Breast epithelium (tissue), 4 donors: ENCODE measurements around the gene NCDN. TPM values are rescaled to one million over a fixed set of nuclear protein-coding genes. Genes with fewer than 3 reads are reported as not detected.
A peak's percentile ranks its signal among the peaks of the same experiment; 100 is the strongest.

ENCODE experiments used
- DNase-seq, 2 donors: peaks; one replicate each; pipeline ENCODE4 v3.0.0-alpha.2; 2019; ENCODE audit warnings: low spot score in 2 of 2
- H3K27ac ChIP-seq, 2 donors: fragments of 200-600 bp; sonication (generic) in 1 of 2; one replicate each; pipeline ENCODE4 v1.5.1; 2016 to 2019; ENCODE audit warnings: mild to moderate bottlenecking in 1 of 2
- H3K27me3 ChIP-seq, 2 donors: fragments of 200-600 bp; sonication (generic) in 1 of 2; one replicate each; pipeline versions ENCODE4 v1.5.1 to v1.6.0; 2017 to 2019; ENCODE audit warnings: control low read depth in 1 of 2, mild to moderate bottlenecking in 1 of 2
- H3K36me3 ChIP-seq: fragments of 200-600 bp; one replicate; pipeline ENCODE4 v1.5.1; 2019
- H3K4me1 ChIP-seq, 2 donors: fragments of 200-600 bp; sonication (generic); one replicate each; pipeline ENCODE4 v1.5.1; 2016 to 2019; ENCODE audit warnings: control low read depth in 1 of 2
- H3K4me3 ChIP-seq, 3 donors: fragments of 200-600 bp; sonication (generic); 1 replicate in 2 of 3; 2 replicates in 1 of 3; pipeline ENCODE4 v1.5.1; 2016 to 2019; ENCODE audit warnings: mild to moderate bottlenecking in 3 of 3, moderate library complexity in 2 of 3
- H3K9me3 ChIP-seq, 2 donors: fragments of 200-600 bp; sonication (generic) in 1 of 2; one replicate each; pipeline ENCODE4 v1.5.1; 2016 to 2019; ENCODE audit warnings: control low read depth in 1 of 2
- POLR2A ChIP-seq: fragments of 450-650 bp; IDR thresholded peaks from one replicate; pipeline ENCODE4 v1.6.1; 2016; ENCODE audit warnings: antibody characterized with exemption, mild to moderate bottlenecking, moderate library complexity
- POLR2AphosphoS5 ChIP-seq, 3 donors: sonication (generic); formaldehyde crosslinking; IDR thresholded peaks; one replicate each; pipeline ENCODE4 v1.6.1; 2017; ENCODE audit warnings: antibody characterized with exemption in 3 of 3
- intact Hi-C: fragments of 100-400 bp; cut with DNase I; formaldehyde crosslinking; loops from one replicate; pipeline ENCODE4 v1.15.1; 2023; ENCODE audit warnings: low total_unique reads
- total RNA-seq, 3 donors: library from RNA; depleted of rRNA; stranded (reverse); fragments of >200 nt; gene quantifications; one replicate each; pipeline ENCODE4 v1.1.0, GENCODE V29; 2016
- TF ChIP-seq, protein P1 (sequence below), 3 donors: fragments of 450-650 bp; IDR thresholded peaks; one replicate each; pipeline ENCODE4 v1.5.1; 2016 to 2017; ENCODE audit warnings: antibody characterized with exemption in 3 of 3, mild to moderate bottlenecking in 3 of 3, moderate library complexity in 3 of 3

NCDN gene
- total RNA-seq, 3 donors from 2014 or later = 9.9 to 22.3 (median 16.2) TPM

DNA sequence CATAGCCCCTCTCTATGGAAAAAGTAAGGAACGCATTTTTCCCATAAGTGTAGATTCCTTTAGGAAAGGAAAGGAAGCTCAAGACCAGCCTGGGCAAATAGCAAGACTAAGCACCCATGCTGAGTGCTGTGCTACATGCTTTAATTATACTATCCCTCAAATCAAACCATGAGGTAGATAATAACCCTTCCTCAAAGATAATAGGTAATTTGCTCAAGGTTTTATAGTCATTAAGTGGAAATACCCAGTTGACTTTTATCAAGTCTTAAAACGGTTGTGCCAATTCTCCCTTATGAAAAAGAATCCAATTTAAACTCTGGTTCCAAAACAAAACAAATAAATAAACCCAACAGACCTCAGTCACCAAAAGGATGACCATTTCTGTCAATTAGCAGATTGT is 3.7 kb upstream of the NCDN start:
- no peak overlapping the region for H3K4me3 ChIP-seq
- no peak for TF ChIP-seq POLR2A
- TF ChIP-seq, protein P1, sequence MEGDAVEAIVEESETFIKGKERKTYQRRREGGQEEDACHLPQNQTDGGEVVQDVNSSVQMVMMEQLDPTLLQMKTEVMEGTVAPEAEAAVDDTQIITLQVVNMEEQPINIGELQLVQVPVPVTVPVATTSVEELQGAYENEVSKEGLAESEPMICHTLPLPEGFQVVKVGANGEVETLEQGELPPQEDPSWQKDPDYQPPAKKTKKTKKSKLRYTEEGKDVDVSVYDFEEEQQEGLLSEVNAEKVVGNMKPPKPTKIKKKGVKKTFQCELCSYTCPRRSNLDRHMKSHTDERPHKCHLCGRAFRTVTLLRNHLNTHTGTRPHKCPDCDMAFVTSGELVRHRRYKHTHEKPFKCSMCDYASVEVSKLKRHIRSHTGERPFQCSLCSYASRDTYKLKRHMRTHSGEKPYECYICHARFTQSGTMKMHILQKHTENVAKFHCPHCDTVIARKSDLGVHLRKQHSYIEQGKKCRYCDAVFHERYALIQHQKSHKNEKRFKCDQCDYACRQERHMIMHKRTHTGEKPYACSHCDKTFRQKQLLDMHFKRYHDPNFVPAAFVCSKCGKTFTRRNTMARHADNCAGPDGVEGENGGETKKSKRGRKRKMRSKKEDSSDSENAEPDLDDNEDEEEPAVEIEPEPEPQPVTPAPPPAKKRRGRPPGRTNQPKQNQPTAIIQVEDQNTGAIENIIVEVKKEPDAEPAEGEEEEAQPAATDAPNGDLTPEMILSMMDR (IDR thresholded peaks at IDR 0.05) = no peak
- no peak for TF ChIP-seq POLR2AphosphoS5 (IDR thresholded peaks at IDR 0.05)
- peak overlapping the region; percentile 20 to 33 for H3K27ac ChIP-seq
- DNase-seq = no peak
- peaks cover 0 to 26% of the 10 kb centered on the region in 2 donors for H3K4me1 ChIP-seq
- H3K9me3 ChIP-seq = no peaks in the 10 kb centered on the region
- intact Hi-C loops = no loop called here
- H3K36me3 ChIP-seq = no peaks in the 10 kb centered on the region
- H3K27me3 ChIP-seq = no peaks in the 10 kb centered on the region

DNA sequence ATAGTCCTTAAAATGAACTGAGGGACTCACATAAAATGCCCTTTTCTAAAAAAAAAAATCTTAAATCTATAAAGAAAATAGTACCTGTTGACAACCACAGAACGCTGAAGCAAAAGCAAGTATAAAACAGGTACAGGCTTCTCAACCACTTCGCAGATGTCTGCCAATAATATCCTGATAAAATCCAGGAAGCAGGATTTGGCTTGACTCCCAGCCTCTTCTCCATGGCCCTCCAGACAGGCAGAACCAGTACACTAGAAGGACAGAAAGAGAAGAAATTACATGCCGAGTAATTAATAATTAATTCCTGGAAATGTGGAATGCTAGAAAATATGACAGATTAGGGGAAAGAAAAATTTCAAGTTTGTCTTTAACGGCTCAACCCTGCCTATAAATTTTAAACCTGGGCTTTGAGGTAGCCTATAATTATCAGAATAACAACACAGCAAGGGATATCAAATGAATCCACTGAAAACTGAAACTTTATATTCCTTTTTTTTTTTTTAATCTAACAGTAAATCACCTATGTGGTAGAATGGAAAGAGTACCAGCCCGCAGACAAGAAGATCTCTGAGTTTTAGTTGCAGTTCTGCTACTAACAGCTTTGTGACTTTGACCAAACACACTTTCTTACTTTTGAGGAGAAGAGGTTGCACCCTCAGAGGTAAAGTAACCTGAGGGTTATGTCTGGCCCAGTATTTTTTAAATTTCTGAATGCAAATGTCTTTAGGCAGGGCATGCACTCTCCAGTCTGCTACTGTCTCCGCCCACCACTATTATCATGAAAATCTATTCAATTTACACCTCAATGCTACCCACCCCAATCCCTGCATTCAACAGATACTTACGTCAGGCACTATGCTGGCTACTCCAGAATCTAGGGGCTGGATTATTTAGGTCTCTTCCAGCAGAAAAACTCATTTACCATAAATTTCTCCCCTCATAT is 3.1 kb upstream of the NCDN start:
- Histone ChIP-seq H3K4me1 (peaks cover 0 to 26% of the 10 kb centered on the region in 2 donors), H3K27me3 (no peaks in the 10 kb centered on the region), H3K27ac (peak overlapping the region in 1 of 2 donors; percentile 33), H3K9me3 (no peaks in the 10 kb centered on the region), H3K36me3 (no peaks in the 10 kb centered on the region), H3K4me3 (no peak overlapping the region)
- DNase-seq = peak in 1 of 2 donors; percentile 66
- TF ChIP-seq POLR2A (no peak), POLR2AphosphoS5 (IDR thresholded peaks at IDR 0.05) (no peak)
- TF ChIP-seq, protein P1 (IDR thresholded peaks at IDR 0.05) = no peak
- intact Hi-C loops = no loop called here

DNA sequence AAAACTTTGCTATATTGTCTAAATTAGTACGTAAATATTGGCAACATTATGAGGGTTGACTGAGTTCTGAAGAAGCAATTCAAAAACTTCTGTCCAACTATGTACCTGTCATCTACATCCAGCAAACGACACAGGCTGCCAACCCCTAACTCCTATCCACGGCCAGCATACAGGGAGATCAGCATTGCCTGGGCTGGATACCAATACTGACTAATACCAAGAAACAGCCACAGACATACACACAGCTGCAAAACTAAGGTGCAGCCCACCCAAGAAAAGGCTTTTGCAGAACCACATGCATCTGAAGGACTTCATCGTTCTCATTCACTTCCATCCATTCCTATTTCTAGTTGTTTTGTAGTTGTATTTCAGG is 2.4 kb upstream of the NCDN start:
- no peak for DNase-seq
- no peaks in the 10 kb centered on the region for H3K9me3 ChIP-seq
- no peaks in the 10 kb centered on the region for H3K36me3 ChIP-seq
- H3K27me3 ChIP-seq = no peaks in the 10 kb centered on the region
- intact Hi-C loops = no loop called here
- no peak overlapping the region for H3K4me3 ChIP-seq
- peaks cover 0 to 26% of the 10 kb centered on the region in 2 donors for H3K4me1 ChIP-seq
- TF ChIP-seq POLR2AphosphoS5 (IDR thresholded peaks at IDR 0.05) = no peak
- TF ChIP-seq, protein P1 (IDR thresholded peaks at IDR 0.05) = no peak
- TF ChIP-seq POLR2A = no peak
- no peak overlapping the region for H3K27ac ChIP-seq

GRCh38 chr1:35555601-35556477 is 1.8 kb upstream of the NCDN start:
- H3K27ac ChIP-seq = peak overlapping the region in 1 of 2 donors; percentile 99
- intact Hi-C loops = no loop called here
- H3K27me3 ChIP-seq = no peaks in the 10 kb centered on the region
- H3K4me1 ChIP-seq = peaks cover 0 to 26% of the 10 kb centered on the region in 2 donors
- TF ChIP-seq, protein P1 (IDR thresholded peaks at IDR 0.05) = no peak
- TF ChIP-seq POLR2AphosphoS5 (IDR thresholded peaks at IDR 0.05) (no peak), POLR2A (no peak)
- peak overlapping the region; percentile 81 to 95 (median 88) for H3K4me3 ChIP-seq
- no peaks in the 10 kb centered on the region for H3K36me3 ChIP-seq
- no peak for DNase-seq
- H3K9me3 ChIP-seq = no peaks in the 10 kb centered on the region
